ENCODE results near the gene COPS9.
A peak's percentile ranks its signal among the peaks of the same experiment; 100 is the strongest.

Gene COPS9

DNA sequence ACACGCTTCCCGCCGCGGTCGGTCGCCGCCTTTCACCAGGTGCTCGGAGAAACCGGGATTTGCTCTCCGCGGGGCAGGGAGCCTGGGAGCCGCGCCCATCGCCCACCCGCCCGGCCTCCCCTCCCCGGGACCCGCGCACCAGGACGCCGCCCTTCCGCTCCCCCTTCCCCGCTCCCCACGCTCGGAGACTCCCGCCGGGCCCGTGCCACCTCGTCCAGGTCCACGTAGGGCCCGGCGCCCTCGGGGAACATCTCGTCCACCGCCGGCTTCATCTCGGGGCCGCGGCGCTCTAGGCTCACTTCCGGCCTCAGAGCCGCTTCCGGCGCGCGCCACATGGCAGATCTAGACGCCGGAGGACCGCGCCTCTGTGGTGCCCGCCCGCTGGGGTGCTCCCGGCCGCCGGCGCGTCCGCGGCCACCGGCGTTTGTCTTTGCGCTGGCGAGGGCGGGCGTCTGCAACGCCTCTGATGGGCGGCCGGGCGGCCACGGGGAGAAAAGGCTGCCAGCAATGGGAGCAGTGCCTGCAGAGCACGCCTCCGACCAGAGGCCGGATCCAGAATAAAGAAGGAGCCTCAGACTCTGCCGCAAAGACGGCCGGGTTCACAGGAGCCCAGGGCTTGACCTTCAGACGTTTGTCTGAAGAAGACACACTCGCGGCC, at the start of gene COPS9:
Gene COPS9 (minus strand): TSS at position 293 of the 658 bp plus-strand sequence. CDS start 21 bp downstream, at position 272.
- peak; percentile 92 for FAIRE-seq
- DNase-seq (ENCODE audit: low spot score): peak; percentile 96

DNA sequence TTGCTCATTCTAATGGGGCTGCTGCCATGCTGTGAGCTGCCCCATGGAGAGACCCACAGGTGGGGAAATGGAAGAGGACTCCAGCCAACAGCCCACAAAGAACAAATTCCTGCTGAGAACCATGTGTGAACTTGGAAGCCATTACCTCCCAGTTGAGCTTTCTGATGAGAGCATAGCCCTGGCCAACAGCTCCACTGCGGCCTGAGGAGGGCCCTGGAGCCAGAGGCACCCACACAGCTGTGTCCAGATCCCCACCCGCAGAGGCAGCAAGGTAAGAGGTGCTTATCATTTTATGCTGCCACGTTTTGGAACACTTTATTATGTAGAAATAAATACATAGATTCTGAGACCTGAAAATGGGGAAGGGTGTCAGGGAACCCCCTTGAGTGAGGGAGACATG, 48.6 kb upstream of the COPS9 start:
- DNase-seq (ENCODE audit: low spot score) (no peak), FAIRE-seq (no peak)

DNA sequence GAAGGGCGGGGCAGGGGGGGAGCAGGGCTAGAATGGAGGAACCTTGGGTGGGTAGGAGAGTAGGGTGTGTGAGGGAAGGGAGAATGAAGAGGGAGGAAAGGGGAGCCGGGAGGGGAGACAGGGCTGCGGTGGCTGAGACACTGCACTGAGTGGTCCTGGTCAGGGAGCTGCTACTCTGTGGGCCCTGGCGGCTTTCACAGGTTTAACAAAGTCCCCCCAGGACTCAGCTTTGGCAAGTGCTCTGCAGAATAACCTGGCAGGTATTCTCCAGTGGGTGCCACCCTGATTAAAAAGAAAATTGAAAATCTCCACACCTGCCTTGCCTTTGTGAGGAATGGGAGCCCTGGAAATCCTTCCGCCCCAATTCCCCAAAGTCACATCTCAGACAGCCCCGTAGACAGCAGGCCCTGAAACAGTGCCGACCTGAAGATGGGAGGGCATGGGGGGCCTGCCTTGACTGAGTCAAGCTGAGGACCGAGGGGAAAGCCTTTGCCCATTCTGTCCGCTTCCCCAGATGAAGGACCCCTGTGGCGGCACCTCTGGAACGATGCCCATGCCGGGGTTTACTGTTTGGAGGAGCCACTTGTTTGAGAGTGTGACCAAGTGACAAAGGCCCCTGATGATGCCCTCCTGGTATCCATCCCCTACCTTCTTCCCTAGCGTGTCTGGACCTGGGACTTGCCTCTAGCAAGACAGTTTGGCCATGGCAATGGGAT, 47.9 kb upstream of the COPS9 start:
- FAIRE-seq: no peak
- no peak for DNase-seq (ENCODE audit: low spot score)

DNA sequence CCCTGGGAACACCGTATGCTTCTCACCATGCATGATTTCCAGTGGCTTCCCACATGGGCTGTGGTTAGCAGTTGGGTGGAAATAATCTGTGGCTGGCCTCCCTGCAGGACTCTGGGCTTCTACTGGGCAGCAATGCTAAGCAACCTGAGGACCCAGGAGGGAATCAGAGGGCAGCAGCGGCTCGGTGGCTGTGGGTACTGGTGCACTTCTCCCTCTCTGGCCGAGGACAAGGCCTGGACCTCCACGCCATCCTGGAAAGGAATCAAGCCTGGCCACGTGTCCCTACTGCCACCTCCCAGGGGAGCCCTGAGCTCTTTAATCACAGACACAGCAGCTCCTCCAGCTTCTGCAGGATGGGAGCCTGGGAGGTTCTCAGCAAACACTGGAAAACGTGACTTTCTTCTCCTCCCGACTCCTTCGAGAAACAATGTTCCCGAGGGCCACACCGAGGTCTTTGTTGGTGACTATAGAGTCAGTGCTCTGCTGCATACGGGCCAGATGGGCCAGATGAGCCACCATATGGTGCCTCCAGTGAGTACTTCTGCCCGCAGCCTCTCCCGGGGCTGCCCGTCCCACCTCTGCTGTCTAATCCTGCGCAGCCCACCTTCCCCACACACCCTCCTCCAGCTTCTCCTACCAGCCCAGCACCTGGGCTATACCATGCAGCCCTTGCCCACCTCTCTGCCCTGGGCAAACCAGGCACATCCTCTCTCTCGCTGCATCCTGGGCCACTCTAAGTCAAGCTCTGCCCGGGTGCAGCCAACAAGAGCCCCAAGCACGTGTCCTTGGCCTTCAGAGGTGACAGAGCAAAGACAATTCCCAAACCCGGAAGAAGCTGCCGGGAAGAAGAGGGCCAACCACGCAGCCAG, 47.1 kb upstream of the COPS9 start:
- no peak for FAIRE-seq
- no peak for DNase-seq (ENCODE audit: low spot score)

DNA sequence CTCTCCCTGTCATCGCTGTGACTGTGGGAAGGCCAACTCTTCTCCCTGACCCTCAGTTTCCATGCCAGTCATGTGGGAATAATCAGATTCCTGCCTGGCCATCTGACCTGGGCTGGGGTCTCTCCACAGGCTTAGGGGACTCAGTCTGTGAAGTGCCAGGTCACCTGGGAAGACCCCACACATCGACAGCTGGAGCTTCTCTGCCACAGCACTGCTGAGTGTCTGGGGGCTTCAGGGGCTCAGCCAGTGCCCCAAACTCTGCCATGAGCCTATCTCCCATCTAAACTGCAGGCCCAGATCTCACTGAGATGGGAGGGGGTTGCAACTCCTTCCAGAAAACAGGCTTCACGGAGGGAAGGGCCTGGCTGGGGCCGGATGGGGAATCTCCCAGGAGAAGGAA, 46.4 kb upstream of the COPS9 start:
- no peak for FAIRE-seq
- no peak for DNase-seq (ENCODE audit: low spot score)

DNA sequence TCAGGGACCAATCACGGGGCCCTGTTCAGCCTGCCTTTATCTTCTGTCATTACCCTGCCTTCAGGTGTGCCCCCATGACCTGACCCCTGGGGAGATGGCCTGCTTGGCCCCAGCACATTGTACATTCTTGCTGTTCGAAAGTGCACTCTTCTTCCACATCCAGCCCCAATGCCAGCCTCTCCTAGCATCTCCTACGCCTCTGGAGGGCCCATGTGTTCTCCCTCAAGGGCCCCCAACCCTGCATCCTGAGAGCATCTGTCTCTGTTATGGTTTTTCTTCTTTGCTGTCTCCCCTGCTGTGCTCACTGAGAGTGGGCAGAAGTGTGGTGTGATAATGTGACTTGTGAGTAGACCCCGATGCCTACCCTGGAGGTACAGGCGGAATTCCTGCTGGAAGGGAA, 45.9 kb upstream of the COPS9 start:
- no peak for FAIRE-seq
- no peak for DNase-seq (ENCODE audit: low spot score)

DNA sequence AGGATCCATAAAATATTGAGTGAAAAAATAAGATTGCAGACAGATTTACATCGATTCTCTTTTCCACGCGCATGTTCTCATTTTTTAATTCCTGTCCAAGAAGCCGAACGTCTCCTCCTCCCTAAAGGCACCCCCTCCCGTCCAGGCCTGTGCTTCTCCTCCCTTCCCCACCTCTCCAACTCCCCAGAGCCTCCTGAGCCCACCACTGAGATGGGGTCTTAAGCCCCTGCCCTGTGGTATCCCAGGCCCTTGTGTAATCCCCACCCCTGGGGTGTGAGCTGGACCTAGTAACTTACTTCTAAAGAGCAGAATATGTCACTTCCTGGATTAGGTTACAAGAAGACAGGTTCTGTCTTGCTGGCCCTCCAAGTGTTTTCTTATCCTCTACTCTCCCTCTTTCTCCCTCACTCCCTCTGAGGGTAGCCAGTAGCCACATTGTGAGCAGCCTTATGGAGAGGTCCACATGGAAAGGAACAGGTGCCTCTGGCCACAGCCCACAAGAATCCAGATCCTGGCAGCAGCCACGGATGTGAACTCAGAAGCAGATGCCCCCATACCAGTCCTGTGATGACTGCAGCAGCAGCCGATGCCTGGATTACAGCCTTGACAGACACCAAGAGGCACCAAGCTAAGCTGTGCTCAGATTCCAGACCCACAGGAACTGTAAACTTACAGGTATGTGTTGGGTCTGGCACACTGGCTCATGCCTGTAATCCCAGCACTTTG, 44.0 kb upstream of the COPS9 start:
- FAIRE-seq (no peak), DNase-seq (ENCODE audit: low spot score) (no peak)

DNA sequence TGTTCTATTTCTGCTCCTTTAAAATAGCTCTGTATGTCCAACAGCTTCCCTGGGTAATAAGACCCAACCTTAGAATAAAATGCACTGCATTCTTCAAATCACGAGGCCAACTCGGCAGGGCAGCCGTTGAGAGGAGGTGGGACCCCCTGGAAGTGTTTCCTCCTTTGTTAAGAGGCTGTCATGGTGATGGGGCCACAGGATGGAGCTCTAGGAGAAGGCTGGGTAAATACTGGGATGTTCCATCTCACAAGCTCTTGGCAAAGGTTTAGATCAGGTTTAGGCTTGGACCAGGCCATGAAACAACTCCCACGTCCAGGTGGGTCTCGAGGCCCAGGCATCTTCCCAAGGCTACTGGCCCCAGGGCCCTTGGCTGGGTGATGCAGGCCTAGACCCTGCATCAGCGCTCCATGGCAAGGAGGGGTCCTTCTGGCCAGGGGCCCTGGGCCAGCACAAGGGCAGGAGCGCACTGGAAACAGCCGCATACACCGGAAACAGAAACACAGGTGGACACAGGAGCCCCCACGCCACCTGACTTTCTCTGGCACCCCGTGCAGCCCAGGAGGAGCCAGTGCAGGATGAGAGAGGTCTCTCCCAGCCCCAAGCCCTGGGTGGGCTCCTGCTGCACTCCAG, 43.2 kb upstream of the COPS9 start:
- FAIRE-seq (no peak), DNase-seq (ENCODE audit: low spot score) (no peak)

DNA sequence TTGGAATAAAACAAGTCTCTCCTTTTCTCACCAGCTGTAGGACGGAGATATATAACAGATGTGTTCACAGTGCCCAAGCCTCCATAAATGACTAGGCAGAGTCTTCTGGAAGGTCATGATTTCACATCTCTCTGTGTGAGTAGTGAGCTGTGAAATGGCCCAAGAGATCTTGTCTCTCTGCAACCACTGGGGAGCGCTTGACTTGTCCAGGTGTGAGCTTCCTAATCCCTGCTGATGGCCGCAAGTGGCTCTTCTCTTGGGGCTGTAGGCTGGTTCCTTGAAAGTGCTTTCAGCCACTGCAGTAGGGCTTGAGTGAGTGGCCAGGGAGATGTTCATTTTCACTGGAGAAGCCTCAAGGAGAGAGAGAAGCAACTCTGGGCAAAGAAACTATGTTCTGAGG, 42.5 kb upstream of the COPS9 start:
- DNase-seq (ENCODE audit: low spot score) (no peak), FAIRE-seq (no peak)

DNA sequence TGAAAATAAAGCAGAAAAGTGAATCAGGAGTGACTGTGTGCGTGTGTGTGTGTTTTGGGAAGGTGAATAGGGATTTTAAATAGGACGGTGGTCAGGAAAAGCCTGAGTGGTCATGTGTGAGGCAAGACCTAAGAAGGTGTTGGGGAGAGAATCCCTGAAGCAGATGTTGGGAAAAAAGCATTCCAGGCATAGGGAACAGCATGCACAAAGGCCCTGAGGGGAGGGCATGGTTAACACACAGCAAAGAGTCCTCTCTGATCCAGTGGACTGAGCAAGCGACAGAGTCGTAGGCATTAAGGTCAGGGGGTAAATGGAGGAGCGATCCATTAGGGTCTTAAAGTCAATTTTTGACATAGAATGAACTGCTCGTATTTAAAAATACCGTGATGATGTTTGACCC, 38.4 kb upstream of the COPS9 start:
- DNase-seq (ENCODE audit: low spot score): no peak
- FAIRE-seq: no peak

DNA sequence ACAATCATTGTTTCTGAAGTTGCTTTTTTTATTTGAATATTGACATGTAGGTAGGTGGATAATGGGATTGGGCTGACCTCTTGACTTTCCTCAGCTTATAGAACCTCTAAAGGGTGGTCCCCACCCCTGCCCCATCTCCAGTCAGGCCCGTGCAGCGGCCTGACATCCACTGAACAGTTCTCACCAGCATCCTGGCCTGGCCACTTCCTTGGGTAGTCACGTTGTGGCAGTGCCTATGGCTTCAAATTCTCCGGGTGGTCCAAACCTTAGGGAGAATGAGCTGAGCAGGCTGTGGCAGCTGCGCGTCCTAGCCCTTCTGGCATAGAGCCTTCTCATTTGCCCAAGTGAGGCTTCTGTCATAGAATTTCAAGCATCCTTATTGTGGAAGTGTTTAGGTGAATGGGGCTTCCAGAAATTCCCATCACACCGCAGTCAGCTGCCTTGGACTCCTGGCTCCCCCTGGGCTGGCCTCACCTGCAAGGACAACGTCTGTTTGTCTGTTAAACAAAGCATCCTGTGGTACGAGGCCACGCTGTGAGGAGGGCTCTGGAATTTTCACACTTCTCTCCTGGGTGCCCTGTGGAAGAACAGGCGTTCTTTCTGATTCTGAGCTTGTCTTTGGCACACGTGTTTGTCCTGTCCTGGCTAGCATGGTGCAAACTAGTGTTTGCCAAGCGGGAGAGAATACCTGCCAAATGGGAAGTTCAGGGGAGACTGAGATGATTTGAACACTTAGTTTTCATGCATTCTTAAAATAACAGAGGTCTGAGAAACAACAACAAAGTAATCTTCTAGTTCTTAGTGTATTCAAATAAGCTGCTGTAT, 36.2 kb upstream of the COPS9 start:
- FAIRE-seq (no peak), DNase-seq (ENCODE audit: low spot score) (no peak)

DNA sequence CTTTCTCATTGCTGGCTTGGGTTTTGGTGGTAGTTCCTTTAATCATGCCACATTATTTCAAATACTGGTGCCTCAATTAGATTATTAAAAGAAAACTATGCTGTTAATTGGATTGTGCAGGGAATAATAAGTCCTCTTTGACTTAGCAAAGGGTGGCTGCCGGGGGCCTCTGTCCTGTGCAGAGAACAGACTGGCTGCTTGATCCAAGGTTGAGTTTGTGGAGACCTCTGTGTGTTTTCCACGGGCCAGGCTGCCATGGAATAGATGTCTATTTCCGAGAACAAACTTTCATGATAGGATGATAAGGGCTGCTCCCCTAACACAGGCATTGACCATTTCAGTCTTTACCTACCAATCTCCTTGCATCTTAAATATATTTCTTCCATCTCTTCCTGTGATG, 34.8 kb upstream of the COPS9 start:
- no peak for FAIRE-seq
- DNase-seq (ENCODE audit: low spot score): no peak

DNA sequence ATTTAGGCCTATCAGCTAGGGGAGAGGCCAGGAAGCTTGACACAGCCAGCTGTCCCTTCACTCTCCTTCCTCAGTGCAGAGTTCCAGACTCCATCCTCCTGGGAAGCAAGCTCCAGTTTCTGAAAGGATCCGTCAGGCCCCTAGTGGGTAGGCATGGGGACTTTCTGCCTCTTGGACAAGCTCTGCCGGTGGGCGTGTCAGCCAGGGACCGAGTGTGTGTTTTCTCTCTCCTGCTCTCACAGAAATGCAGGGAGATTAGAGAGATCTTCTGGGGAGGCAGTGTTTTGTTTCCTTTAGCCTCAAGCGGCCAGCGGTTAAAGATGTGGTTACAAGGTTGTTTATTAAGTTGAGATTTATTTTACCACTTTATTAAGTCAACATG, 34.2 kb upstream of the COPS9 start:
- DNase-seq (ENCODE audit: low spot score) (no peak), FAIRE-seq (no peak)

DNA sequence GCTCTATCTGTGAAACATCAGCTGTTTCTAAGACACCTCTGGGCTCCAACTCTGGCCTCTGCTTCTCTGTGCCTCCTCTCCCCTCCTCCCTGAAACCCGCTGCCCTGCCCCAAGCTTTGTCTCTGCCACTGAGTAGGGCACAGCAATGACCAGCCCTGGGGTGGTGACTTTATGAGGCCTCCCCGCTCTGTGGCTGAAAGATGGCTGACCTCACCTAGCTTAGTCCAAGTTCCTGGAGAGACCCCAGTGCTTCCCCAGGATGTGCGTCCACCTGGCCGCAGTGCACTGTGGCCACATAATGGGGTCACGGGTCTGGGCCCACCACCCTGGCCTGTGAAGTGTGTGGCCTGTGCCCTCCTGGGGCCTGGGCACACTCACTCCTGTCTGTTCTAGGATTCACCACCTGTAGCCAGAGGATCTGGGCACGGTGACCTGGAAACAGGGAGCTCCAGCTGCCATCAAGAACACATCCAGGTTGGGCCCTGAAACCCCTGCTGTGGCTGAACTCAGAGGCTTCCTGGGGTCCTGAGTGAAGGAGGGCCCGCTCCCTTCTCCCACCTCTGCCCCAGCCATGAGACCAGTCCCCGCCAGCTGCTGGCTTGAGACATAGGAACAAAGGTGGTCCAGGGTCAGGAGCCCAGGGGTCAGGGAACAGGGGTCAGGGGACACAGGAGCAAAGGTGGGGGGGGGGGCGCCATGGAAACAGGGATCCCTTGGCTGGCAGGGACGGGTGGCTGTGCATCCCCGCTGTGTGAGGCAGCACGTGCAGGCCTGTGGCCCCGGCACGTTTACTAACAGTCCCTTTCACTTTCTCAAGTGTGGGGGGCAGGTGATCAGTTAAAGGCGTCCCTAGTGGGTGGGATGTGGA, 33.6 kb upstream of the COPS9 start:
- no peak for DNase-seq (ENCODE audit: low spot score)
- FAIRE-seq: no peak

DNA sequence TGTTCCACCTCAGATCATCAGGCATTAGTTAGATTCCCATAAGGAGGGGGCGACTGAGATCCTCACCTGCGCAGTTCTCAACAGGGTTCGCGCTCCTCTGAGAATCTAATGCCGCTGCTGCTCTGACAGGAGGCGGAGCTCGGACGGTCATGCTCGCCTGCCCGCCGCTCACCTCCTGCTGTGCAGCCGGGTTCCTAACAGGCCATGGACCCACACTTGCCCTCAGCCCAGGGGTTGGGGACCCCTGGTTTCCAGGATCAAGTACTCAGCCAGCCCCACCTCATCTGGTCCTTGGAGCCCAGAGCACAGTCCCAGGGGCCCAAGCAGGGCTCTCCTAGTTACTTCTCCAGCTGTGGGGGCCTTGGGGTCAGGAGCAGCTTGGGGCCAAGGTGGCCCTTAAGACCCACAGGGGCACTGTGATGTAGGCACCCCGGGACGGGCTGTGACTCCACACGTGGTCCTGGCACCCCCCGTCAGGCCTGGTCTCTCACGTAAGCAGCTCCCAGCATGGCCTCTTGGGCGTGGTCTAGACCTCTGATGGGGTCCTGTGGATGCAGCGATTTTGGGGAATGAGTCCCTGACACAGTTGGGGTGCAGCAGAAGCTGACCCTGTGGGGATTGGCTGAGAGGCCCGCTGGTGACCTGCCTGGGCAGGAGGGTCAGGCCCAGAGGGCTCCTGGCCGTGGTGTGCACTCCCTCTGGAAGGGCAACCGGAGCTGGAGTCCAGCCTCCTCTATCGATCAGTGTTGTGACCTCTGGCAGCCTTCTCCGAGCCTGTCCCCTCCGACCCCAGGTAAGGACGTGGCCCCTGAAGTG, 32.6 kb upstream of the COPS9 start:
- no peak for FAIRE-seq

DNA sequence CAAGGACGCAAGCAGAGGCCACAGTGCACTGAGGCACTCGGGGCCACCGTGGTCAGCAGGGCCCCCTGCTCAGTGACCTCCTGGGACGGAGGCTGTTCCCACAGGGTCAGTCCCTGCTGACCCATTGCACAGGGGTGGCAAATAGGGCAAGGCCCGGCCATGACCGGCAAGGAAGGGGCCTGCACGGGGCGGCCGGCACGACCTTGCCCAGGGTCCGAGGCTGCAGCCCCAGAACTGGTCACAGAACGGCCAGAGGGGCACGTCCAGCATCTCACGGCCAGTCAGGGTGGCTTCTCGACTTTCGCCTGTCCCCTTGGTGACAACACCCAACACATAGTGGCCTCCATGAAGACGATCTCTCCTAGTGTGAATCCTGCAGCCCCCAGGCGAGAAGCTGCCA, 31.9 kb upstream of the COPS9 start:
- no peak for FAIRE-seq

More for the DNA sequence above, 32.6 kb upstream of the COPS9 start:
- no peak for DNase-seq (ENCODE audit: low spot score)

DNA sequence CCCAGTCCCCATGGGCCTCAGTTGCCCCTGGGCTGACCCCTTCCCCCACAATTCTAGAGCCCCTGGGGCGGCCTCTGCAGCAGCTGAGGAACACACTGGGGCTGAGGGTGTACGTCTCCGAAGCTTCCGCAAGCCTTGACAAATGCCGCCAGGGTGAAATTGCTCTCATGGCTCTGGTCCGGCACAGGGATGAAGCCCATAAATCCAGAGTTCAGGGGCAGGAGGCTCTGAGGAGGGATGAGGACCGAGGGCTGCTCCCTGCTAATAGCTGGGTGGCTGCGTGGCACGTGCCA, 31.4 kb upstream of the COPS9 start:
- no peak for DNase-seq (ENCODE audit: low spot score)
- no peak for FAIRE-seq

More for the DNA sequence above, 31.9 kb upstream of the COPS9 start:
- DNase-seq (ENCODE audit: low spot score): no peak

DNA sequence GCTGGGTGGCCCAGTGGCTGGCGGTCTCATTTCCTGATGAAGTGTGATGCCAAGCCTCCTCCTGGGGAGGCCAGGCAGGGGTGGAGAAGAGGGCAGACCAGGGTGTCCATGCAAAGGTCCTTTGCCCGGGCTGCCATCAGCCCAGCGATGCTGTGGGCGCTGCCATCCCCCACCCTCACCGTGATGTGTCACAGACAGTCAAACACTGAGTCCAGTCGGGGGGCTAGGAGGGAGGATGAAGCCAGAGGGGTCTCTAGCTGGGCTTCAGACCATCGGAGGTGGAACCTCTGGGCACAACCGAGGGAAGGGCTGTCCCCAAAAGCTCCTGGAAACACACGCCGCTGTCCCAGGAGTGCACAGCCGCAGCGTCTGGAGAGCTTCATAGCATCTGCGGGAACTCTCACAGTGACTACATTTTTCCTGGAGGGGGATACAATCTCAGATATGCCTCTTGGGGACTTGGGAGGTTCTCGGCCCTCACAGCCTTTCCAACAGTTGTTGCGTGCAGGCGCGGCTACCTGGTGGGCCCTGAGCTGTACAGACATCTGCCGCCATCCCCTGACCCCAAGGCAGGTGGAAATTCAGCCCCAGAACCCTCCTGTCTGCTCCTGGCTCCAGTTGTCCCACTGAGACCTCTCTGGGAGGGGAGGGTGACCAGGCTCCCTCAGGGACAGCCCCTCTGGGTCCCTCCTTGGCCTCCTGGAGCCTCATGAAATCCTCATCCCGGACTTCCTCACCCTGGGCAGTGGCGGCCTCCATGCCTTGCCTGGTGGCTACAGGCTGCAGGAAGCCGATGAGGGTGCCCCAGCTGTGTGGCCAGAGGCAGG, 30.9 kb upstream of the COPS9 start:
- no peak for FAIRE-seq

More for the DNA sequence above, 30.9 kb upstream of the COPS9 start:
- no peak for DNase-seq (ENCODE audit: low spot score)
